Activated T-cell treated with anti-CD3 and anti-CD28 coated beads, Interleukin-2, amount 50 U/mL, for 1 hour (primary cell): Measurements from ENCODE around the gene SGPP2.
"Not testable (repeated sequence)": the region's sequence is repeated elsewhere in the genome, so short reads cannot be mapped to it uniquely, and the experiment has no call there.

Experiments used
- DNase-seq: peaks from one replicate; pipeline ENCODE4 v3.0.0-alpha.2; 2020

Gene SGPP2

GRCh38 chr2:222427646-222428301 lies 3.4 kb downstream of the SGPP2 start:
- DNase-seq: no peak

DNA sequence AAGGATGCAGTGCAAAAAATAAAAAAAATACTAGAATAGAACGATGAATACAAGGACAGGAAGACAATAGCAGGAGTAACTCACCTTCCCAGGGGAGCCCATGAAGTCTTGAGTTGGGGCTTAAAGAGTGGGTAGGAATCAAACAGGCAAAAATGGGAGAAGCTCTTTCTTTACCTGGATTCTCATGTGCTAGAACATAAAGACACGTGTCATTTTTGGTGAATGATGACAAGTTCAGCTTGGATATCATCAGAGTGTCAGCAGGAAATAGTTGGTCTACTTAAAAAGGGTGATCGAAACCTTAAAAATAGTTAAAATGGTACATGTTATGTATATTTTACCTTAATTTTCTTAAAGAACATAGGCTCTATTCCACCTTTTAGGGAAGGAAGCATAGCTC lies 5.7 kb downstream of the SGPP2 start:
- DNase-seq: no peak

DNA sequence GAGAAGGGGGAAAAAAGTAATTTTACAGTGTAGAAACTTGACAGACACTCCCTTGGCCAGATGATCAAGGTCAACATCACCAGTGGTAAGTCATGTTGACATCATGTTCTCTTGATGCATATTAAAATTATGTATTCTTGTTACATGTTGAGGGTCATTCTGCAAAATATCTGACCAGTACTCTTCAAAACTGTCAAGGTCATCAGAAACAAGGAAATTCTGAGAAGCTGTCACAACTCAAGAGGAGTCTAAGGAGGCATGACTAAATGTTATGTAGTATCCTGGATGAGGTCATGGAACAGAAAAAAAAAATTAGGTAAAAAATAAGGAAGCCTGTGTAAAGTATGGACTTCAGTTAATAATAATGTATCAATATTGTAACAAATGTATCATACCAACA lies 6.3 kb downstream of the SGPP2 start:
- no peak for DNase-seq

GRCh38 chr2:222431869-222432268 lies 7.5 kb downstream of the SGPP2 start:
- DNase-seq: no peak

DNA sequence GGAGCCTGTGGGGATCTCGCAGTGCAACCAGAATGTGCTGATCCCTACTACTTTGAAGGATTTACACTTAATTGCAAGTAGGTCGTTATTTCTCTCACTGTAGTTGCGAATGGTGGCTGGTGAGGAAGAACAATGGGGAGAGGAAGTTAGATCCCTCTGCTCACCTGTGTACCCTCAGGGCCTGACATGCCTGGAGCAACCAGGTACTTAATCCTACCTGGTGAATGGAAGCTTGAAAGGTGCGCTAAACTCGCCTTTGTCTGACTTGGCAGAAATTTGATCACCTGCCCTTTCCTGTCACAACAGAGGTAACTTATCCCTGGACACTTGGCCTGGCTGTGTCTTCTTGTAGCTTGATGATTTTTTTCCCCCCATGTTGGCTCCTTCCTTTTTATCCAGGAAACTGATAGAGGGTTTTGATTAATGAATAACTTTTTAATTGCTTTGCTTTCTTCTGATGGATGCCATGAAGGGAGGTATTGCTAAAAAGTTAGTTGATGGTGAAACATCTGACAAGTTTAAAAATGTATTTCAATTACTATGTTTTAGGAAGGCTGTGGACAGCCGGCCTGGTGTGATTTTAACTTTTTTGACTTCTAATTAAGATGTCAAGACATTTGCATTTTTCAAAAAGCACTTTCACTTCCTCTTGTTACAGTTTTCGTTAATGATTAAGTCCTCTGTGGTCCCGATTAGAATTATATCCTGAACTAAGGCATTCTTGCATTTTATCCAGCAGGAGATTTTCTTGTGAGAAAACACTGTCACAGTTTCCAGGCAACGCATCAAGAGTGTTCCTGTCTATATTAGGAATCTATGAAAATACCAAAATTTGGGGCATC lies 9.2 kb downstream of the SGPP2 start:
- DNase-seq: no peak

GRCh38 chr2:222434204-222434603 lies 9.9 kb downstream of the SGPP2 start:
- DNase-seq: no peak

GRCh38 chr2:222435400-222436039 lies 11.2 kb downstream of the SGPP2 start:
- not testable (repeated sequence) for DNase-seq

DNA sequence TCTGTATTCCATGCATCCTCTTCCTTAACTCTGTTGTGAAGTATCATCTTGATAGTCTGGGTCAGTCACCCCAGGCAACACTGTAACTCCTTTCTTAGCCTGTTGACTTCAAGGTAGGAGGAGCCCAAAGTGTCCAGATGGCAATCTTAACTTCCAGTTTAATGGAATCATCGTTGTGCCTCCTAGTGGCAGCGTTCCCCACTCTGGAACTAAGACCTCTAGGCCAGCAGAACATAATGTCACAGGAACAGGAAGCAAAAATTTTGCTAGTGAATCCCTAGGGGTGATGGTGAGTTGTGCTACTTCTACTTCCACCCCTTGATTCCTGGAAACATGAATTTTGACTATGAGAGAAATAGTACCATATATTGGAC lies 11.7 kb downstream of the SGPP2 start:
- DNase-seq: no peak

GRCh38 chr2:222439692-222440091 lies 15.3 kb downstream of the SGPP2 start:
- DNase-seq: no peak

DNA sequence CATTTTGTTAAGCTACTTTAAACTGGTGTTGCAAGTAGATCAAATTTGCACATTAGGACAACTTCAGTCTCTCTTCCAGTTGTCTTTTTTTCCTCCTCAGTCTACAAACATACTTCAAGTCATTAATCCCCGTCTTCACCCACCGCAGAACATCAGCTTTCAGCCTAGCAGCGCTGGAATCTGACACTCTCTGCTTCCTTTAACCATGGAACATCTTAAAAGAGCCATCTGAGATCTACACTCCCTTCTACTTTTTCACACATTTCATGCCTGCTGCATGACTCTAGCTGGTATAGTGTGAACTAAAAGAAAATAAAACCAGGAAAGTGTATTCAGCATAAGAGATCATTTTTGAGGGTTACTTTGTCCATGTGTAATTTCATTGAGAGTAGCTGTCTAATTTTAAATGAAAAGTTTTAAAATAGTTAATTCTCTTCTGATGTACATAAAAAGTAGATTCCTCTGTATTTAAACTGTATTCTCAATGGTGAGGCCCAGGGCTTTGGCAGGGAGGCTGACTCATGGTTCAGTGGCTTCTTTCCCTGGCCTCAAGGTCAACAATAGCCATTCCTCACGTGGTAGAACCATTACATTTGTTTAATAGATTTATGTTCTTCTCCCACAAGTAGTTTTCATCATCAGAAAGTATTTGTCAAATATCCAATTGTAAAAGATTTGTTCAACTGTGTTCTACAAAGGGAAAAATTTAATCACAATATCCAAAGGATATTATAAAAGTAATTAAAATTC lies 16.5 kb downstream of the SGPP2 start:
- no peak for DNase-seq

DNA sequence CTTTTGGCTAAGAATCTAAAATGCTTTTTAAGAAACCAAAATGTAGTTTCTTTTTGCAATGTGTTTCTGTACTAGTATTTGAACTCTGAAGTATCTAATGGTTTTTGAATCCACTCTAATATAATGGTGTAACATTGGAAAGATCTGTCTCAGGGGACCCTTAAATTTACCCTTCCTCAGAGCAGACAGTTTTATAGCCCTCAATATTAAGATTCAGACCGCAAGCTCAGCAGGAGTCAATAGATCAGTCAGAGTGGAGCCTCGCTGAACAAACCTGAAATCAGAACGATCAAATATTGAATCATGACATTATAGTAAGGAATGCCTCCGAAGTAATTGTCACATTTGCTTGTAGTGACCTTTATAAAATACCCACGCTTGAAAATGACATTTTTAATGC lies 18.3 kb downstream of the SGPP2 start:
- DNase-seq: no peak

- no peak for DNase-seq
Observed at GRCh38 chr2:222445227-222445626, 20.9 kb downstream of the SGPP2 start.

GRCh38 chr2:222447131-222447530 lies 22.8 kb downstream of the SGPP2 start:
- no peak for DNase-seq

DNA sequence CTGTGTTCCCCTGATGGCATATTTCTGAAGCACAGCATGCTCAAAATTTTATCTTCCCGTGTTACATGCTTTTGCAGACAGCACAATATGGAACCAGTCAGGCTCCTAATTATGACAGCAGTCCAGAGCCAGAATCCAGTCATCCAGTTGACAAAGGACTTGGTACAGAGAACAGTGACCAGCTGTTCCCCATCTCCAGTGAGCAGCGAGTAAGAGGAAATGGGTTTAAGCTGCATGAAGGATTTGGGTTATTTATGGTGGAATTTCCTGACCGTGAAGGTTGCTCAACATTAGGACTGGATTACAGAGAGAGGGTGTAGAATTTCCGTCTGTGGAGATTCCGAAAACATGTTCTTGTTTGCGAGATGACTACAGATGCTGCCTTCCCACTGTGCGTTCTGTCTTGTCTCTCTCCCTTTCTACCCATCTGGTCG lies 24.4 kb downstream of the SGPP2 start:
- no peak for DNase-seq

DNA sequence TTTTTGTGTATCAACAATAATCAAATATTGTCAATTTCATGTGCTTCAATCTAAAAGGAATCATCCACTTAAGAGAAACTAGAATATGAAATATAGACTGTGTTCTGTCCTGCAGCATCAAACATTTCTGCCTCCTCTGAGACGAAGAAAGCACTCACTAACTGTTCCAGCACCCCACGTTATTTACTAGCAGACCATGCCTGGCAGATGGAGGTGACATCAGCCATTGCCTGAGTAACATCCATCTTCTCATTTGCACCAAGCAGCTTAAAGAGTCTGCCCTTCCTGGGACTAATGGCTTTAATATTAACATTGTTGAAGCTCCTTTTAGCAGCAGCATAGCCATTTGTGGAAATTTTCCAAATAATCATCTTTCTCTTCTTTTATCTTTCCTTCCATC lies 25.7 kb downstream of the SGPP2 start:
- DNase-seq: no peak

DNA sequence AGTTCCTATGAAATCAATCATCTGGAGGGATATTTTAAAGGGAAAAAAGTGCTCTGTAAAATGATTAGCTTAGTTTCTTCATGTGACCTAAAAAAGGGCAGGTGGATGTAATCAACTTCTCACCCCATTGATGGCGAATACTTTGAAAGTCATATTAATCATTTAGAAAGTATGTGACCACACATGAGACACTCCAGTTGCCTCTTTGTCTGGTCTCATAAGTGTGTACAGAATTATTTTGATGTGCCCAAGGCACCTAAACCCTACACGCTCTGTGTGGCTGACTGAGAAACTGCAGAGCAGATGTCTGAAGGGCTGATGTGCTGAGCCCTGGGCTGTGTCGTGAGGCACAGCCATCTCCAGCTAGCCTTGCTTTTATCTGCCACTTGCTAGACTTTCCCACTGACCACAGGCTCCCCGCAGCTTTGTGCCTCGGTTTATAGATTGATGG lies 26.9 kb downstream of the SGPP2 start:
- no peak for DNase-seq

DNA sequence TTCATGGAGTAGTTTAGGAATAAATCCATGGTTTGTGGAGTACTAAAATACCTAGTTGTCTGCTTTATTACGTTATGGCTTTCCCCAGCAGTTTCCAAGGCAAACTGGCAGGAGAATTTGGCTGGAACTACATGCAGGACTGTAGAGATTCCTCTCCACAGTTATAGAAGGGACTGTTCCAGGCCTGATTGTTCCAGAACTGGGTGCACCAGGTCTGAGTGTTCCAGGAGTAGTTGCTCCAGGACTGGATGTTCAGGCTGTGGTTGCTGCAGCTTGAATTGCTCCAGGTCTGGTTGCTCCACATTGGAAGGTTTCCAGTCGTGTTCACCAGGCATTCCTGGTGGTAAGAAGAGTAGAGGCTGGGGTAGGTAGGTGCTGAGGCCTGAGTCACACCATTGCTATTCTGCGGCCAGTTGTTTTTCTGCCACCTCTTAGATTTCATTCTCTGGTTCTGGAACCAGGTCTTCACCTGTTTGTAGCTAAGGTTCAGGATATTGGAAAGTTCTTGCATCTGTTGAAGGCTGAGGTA lies 28.1 kb downstream of the SGPP2 start:
- DNase-seq: no peak

DNA sequence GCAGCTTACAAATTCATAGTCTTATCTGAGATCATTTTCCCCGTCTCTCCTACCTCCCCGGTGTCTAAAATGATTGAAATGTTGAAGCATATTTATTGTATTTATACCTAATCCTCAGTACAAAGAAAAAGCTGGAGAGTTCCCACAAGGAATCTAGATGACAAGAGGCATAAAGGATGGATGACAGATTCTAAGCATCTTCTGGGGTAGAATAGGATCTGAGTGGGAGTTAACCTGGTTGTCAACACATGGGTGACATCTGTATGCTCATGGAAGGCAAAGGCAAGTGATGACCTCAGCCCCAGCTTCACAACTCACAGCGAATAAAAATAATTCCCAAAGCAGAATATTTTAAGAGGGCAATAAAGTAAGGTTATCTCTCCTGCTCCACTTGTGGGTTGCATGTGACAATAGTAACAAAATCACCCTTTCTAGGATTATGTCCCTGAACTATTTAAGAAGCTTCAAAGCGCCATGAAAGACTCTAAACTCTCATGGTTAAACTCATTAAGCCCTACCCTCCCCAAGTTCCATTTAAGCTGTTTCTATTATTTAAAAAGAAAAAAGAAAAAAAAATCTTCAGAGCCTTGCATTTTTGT lies 32.2 kb downstream of the SGPP2 start:
- no peak for DNase-seq

- DNase-seq: no peak
Observed at GRCh38 chr2:222459983-222460382, 35.6 kb downstream of the SGPP2 start.

- DNase-seq: no peak
Observed at GRCh38 chr2:222465746-222466145, 41.4 kb downstream of the SGPP2 start.

GRCh38 chr2:222468346-222468745 lies 44.0 kb downstream of the SGPP2 start:
- DNase-seq: no peak

GRCh38 chr2:222470802-222471468 lies 46.6 kb downstream of the SGPP2 start:
- DNase-seq: no peak
